ENCODE data around the gene AGO3.
"Not testable (repeated sequence)": the region's sequence is repeated elsewhere in the genome, so short reads cannot be mapped to it uniquely, and the experiment has no call there.

Gene AGO3

GRCh38 chr1:36014722-36015220 lies 83.9 kb downstream of the AGO3 start:
- no peak for DNase-seq

GRCh38 chr1:36016686-36017085 lies 85.8 kb downstream of the AGO3 start:
- no peak for DNase-seq

GRCh38 chr1:36023098-36023769 lies 92.3 kb downstream of the AGO3 start:
- no peak for DNase-seq

- not testable (repeated sequence) for DNase-seq
Measured at GRCh38 chr1:36024024-36024423, 93.1 kb downstream of the AGO3 start.

GRCh38 chr1:36024847-36025246 lies 93.9 kb downstream of the AGO3 start:
- DNase-seq, result no peak

GRCh38 chr1:36027766-36028165 lies 96.9 kb downstream of the AGO3 start:
- no peak for DNase-seq

GRCh38 chr1:36031441-36031840 lies 100.5 kb downstream of the AGO3 start:
- DNase-seq, result no peak

- DNase-seq, result peak; percentile 88
Measured at GRCh38 chr1:36034692-36035091, 103.8 kb downstream of the AGO3 start.

- DNase-seq, result no peak
Measured at GRCh38 chr1:36035154-36035553, 104.2 kb downstream of the AGO3 start.

- DNase-seq, result no peak
Measured at GRCh38 chr1:36040238-36040637, 109.3 kb downstream of the AGO3 start.

- no peak for DNase-seq
Measured at GRCh38 chr1:36051821-36052220, 120.9 kb downstream of the AGO3 start.

GRCh38 chr1:36053978-36054377 lies 123.1 kb downstream of the AGO3 start:
- no peak for DNase-seq

GRCh38 chr1:36055706-36056105 lies 124.8 kb downstream of the AGO3 start:
- DNase-seq, result peak; percentile 8

GRCh38 chr1:36062315-36062714 lies 131.4 kb downstream of the AGO3 start:
- DNase-seq, result no peak

- DNase-seq, result no peak
Measured at GRCh38 chr1:36067871-36068270, 137.0 kb downstream of the AGO3 start.

GRCh38 chr1:36068866-36069265 lies 138.0 kb downstream of the AGO3 start:
- no peak for DNase-seq

- no peak for DNase-seq
Measured at GRCh38 chr1:36070349-36070748, 139.4 kb downstream of the AGO3 start.

GRCh38 chr1:36076979-36077573 lies 146.2 kb downstream of the AGO3 start:
- no peak for DNase-seq

GRCh38 chr1:36080236-36080635 lies 149.3 kb downstream of the AGO3 start:
- DNase-seq, result no peak

- DNase-seq, result no peak
Measured at GRCh38 chr1:36080801-36081200, 149.9 kb downstream of the AGO3 start.

- DNase-seq, result no peak
Measured at GRCh38 chr1:36081926-36082485, 151.1 kb downstream of the AGO3 start.

GRCh38 chr1:36083219-36083618 lies 152.3 kb downstream of the AGO3 start:
- no peak for DNase-seq

- no peak for DNase-seq
Measured at GRCh38 chr1:36083635-36084496, 153.0 kb downstream of the AGO3 start, which contains the start of gene TEKT2. Gene TEKT2, plus strand, starts transcription at chr1:36084094. Its CDS starts 828 bp downstream, at chr1:36084922.

Measured in GF-D8 (cell line).